Measurements from ENCODE around the gene RINL. TPM values are rescaled to one million over a fixed set of nuclear protein-coding genes. Genes with fewer than 3 reads are reported as not detected.

Gene RINL
- 10.7 TPM for total RNA-seq
- 10 to 100 TPM in 7 of 8 donors, 1 to 10 TPM in 1; 9.3 to 14.4 (median 11.8) TPM for polyA plus RNA-seq (ENCODE audit: insufficient read depth in 1 of 8, insufficient read length in 8 of 8, low replicate concordance in 1 of 8)
- long read RNA-seq, donor 1 = 0 reads
- long read RNA-seq, donor 2 = 0 reads
- long read RNA-seq, donor 3, partial matches to known transcripts = 6 of 7 reads
- long read RNA-seq, donor 3, other reads (novel, unspliced or antisense) = 0 of 7 reads
- long read RNA-seq, donor 4, partial matches to known transcripts = 0 of 5 reads
- long read RNA-seq, donor 4, other reads (novel, unspliced or antisense) = 0 of 5 reads
- long read RNA-seq, donor 5, partial matches to known transcripts = 0 of 4 reads
- long read RNA-seq, donor 5, other reads (novel, unspliced or antisense) = 0 of 4 reads
- long read RNA-seq, donor 6, partial matches to known transcripts = 5 of 10 reads
- long read RNA-seq, donor 6, other reads (novel, unspliced or antisense) = 0 of 10 reads
- long read RNA-seq, donor 7, partial matches to known transcripts = 0 of 1 reads
- long read RNA-seq, donor 7, other reads (novel, unspliced or antisense) = 0 of 1 reads
- long read RNA-seq, donor 8 = 0 reads
- long read RNA-seq, donor 9, partial matches to known transcripts = 0 of 2 reads
- long read RNA-seq, donor 9, other reads (novel, unspliced or antisense) = 0 of 2 reads
- long read RNA-seq, donor 10, partial matches to known transcripts = 0 of 3 reads
- long read RNA-seq, donor 10, other reads (novel, unspliced or antisense) = 0 of 3 reads
- long read RNA-seq, donor 11, partial matches to known transcripts = 0 of 2 reads
- long read RNA-seq, donor 11, other reads (novel, unspliced or antisense) = 0 of 2 reads

GRCh38 chr19:38877781-38878574 lies at the start of gene RINL:
RINL (minus strand) TSS chr19:38878275; CDS start chr19:38876742, 1,533 bp downstream.
- Histone ChIP-seq H3K4me1 (ENCODE audit: control insufficient read depth, insufficient read depth, low read length) (peaks cover 76% of the 10 kb centered on the region), H3K4me3 (ENCODE audit: low read length) (no peak within 1 kb of the TSS), H3K27me3 (ENCODE audit: control insufficient read depth, insufficient read depth, low read length) (no peaks in the 10 kb centered on the region), H3K36me3 (ENCODE audit: control insufficient read depth, insufficient read depth, low read length) (peaks cover 32% of the 10 kb centered on the region), H3K27ac (ENCODE audit: low read length) (peak within 1 kb of the TSS; percentile 79), H3K9me3 (replicated peaks; ENCODE audit: control insufficient read depth, low read depth, low read length) (no peaks in the 10 kb centered on the region)
- WGBS (ENCODE audit: insufficient coverage) = 25% methylated on average over 5 of the region's 11 CpGs
- no peak for DNase-seq

- DNase-seq = no peak
- peaks cover 12% of the 10 kb centered on the region for H3K4me1 ChIP-seq (ENCODE audit: control insufficient read depth, insufficient read depth, low read length)
- H3K27me3 ChIP-seq (ENCODE audit: control insufficient read depth, insufficient read depth, low read length) = no peaks in the 10 kb centered on the region
- peaks cover 49% of the 10 kb centered on the region for H3K36me3 ChIP-seq (ENCODE audit: control insufficient read depth, insufficient read depth, low read length)
- no peak overlapping the region for H3K4me3 ChIP-seq (ENCODE audit: low read length)
- no peak overlapping the region for H3K27ac ChIP-seq (ENCODE audit: low read length)
- WGBS (ENCODE audit: insufficient coverage) = 93% methylated on average over 7 of the region's 7 CpGs
- H3K9me3 ChIP-seq (replicated peaks; ENCODE audit: control insufficient read depth, low read depth, low read length) = no peaks in the 10 kb centered on the region
Measured at GRCh38 chr19:38924388-38924787, 46.3 kb upstream of the RINL start.

GRCh38 chr19:38922482-38922881 lies 44.4 kb upstream of the RINL start:
- WGBS (ENCODE audit: insufficient coverage) = 100% methylated on average over 1 of the region's 5 CpGs
- Histone ChIP-seq H3K36me3 (ENCODE audit: control insufficient read depth, insufficient read depth, low read length) (peaks cover 43% of the 10 kb centered on the region), H3K4me1 (ENCODE audit: control insufficient read depth, insufficient read depth, low read length) (peaks cover 22% of the 10 kb centered on the region), H3K4me3 (ENCODE audit: low read length) (no peak overlapping the region), H3K27ac (ENCODE audit: low read length) (no peak overlapping the region), H3K27me3 (ENCODE audit: control insufficient read depth, insufficient read depth, low read length) (no peaks in the 10 kb centered on the region), H3K9me3 (replicated peaks; ENCODE audit: control insufficient read depth, low read depth, low read length) (no peaks in the 10 kb centered on the region)
- DNase-seq = no peak

GRCh38 chr19:38921420-38922274 lies 43.6 kb upstream of the RINL start:
- peaks cover 27% of the 10 kb centered on the region for H3K4me1 ChIP-seq (ENCODE audit: control insufficient read depth, insufficient read depth, low read length)
- DNase-seq = no peak
- WGBS (ENCODE audit: insufficient coverage) = 81% methylated on average over 12 of the region's 20 CpGs
- no peaks in the 10 kb centered on the region for H3K27me3 ChIP-seq (ENCODE audit: control insufficient read depth, insufficient read depth, low read length)
- no peaks in the 10 kb centered on the region for H3K9me3 ChIP-seq (replicated peaks; ENCODE audit: control insufficient read depth, low read depth, low read length)
- H3K4me3 ChIP-seq (ENCODE audit: low read length) = no peak overlapping the region
- H3K36me3 ChIP-seq (ENCODE audit: control insufficient read depth, insufficient read depth, low read length) = peaks cover 41% of the 10 kb centered on the region
- no peak overlapping the region for H3K27ac ChIP-seq (ENCODE audit: low read length)

GRCh38 chr19:38920602-38921419 lies 42.7 kb upstream of the RINL start:
- H3K4me1 ChIP-seq (ENCODE audit: control insufficient read depth, insufficient read depth, low read length) = peaks cover 27% of the 10 kb centered on the region
- no peaks in the 10 kb centered on the region for H3K27me3 ChIP-seq (ENCODE audit: control insufficient read depth, insufficient read depth, low read length)
- no peaks in the 10 kb centered on the region for H3K9me3 ChIP-seq (replicated peaks; ENCODE audit: control insufficient read depth, low read depth, low read length)
- H3K27ac ChIP-seq (ENCODE audit: low read length) = peak overlapping the region; percentile 75
- DNase-seq = peak; percentile 33
- WGBS (ENCODE audit: insufficient coverage) = 52% methylated on average over 8 of the region's 14 CpGs
- peaks cover 38% of the 10 kb centered on the region for H3K36me3 ChIP-seq (ENCODE audit: control insufficient read depth, insufficient read depth, low read length)
- H3K4me3 ChIP-seq (ENCODE audit: low read length) = no peak overlapping the region

- no peak overlapping the region for H3K4me3 ChIP-seq (ENCODE audit: low read length)
- H3K36me3 ChIP-seq (ENCODE audit: control insufficient read depth, insufficient read depth, low read length) = peaks cover 39% of the 10 kb centered on the region
- DNase-seq = peak; percentile 74
- H3K9me3 ChIP-seq (replicated peaks; ENCODE audit: control insufficient read depth, low read depth, low read length) = no peaks in the 10 kb centered on the region
- peaks cover 27% of the 10 kb centered on the region for H3K4me1 ChIP-seq (ENCODE audit: control insufficient read depth, insufficient read depth, low read length)
- H3K27ac ChIP-seq (ENCODE audit: low read length) = peak overlapping the region; percentile 75
- no peaks in the 10 kb centered on the region for H3K27me3 ChIP-seq (ENCODE audit: control insufficient read depth, insufficient read depth, low read length)
- WGBS (ENCODE audit: insufficient coverage) = 36% methylated on average over 19 of the region's 21 CpGs
Measured at GRCh38 chr19:38919837-38920601, 41.9 kb upstream of the RINL start.

DNA sequence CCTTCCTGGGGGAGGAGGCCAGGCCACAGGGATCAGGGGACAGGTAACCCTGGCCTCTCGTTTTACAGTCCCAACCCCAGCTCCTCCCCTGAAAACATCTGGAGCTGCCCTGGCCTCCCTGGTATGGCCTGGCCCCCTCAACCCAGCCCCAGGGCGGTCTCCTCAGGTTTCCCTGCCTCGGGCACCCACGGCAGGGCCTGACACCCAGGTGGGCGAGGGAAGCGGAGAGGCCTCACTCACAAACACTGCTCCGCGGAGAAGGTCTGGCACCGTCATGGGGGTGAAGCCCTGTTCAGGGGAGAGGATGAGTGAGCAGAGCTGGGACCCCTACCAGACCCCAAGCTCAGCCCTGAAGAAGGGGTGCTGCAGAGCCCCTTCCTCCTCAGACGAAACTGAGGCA lies 40.5 kb upstream of the RINL start:
- H3K4me3 ChIP-seq (ENCODE audit: low read length) = no peak overlapping the region
- peak; percentile 1 for DNase-seq
- H3K9me3 ChIP-seq (replicated peaks; ENCODE audit: control insufficient read depth, low read depth, low read length) = no peaks in the 10 kb centered on the region
- no peak overlapping the region for H3K27ac ChIP-seq (ENCODE audit: low read length)
- peaks cover 27% of the 10 kb centered on the region for H3K4me1 ChIP-seq (ENCODE audit: control insufficient read depth, insufficient read depth, low read length)
- peaks cover 33% of the 10 kb centered on the region for H3K36me3 ChIP-seq (ENCODE audit: control insufficient read depth, insufficient read depth, low read length)
- WGBS (ENCODE audit: insufficient coverage) = 63% methylated on average over 3 of the region's 10 CpGs
- no peaks in the 10 kb centered on the region for H3K27me3 ChIP-seq (ENCODE audit: control insufficient read depth, insufficient read depth, low read length)

- peak; percentile 14 for DNase-seq
- Histone ChIP-seq H3K36me3 (ENCODE audit: control insufficient read depth, insufficient read depth, low read length) (peaks cover 30% of the 10 kb centered on the region), H3K4me3 (ENCODE audit: low read length) (no peak overlapping the region), H3K9me3 (replicated peaks; ENCODE audit: control insufficient read depth, low read depth, low read length) (no peaks in the 10 kb centered on the region), H3K4me1 (ENCODE audit: control insufficient read depth, insufficient read depth, low read length) (peaks cover 29% of the 10 kb centered on the region), H3K27ac (ENCODE audit: low read length) (no peak overlapping the region), H3K27me3 (ENCODE audit: control insufficient read depth, insufficient read depth, low read length) (no peaks in the 10 kb centered on the region)
- 39% methylated on average over 7 of the region's 13 CpGs for WGBS (ENCODE audit: insufficient coverage)
Measured at GRCh38 chr19:38917921-38918491, 39.9 kb upstream of the RINL start.

All from muscle of leg (tissue), 16 donors.